Measurements from ENCODE around the gene PRR36. TPM values are rescaled to one million over a fixed set of nuclear protein-coding genes. Genes with fewer than 3 reads are reported as not detected.

PRR36 gene
- total RNA-seq, 1 experiment from 2014 or later = 12.9 TPM

- CTCF ChIA-PET = no interaction called here
- Histone ChIP-seq H3F3A (ENCODE audit: insufficient read depth, low read depth) (peaks cover 12% of the 10 kb centered on the region; the same call in 1 of the 2 replicates), H3K36me3 (ENCODE audit: low read depth) (0 out of 2 replicates have a peak, but pooled peaks cover 7% of the 10 kb centered on the region), H4K20me1 (ENCODE audit: insufficient read depth) (peaks cover 35% of the 10 kb centered on the region), H3K27ac (no peak overlapping the region), H3K4me1 (replicated peaks; ENCODE audit: insufficient read depth) (peaks cover 4% of the 10 kb centered on the region; the same call in 1 of the 2 replicates), H3K4me2 (no peak overlapping the region), H3K27me3 (ENCODE audit: insufficient read depth, low read depth) (peaks cover 19% of the 10 kb centered on the region), H3K79me2 (ENCODE audit: low read depth) (peaks cover under 1% of the 10 kb centered on the region; the same call in 1 of the 2 replicates), H3K9me3 (ENCODE audit: insufficient read depth, low read depth) (no peaks in the 10 kb centered on the region), H3K9me2 (ENCODE audit: insufficient read depth) (no peaks in the 10 kb centered on the region), H2AFZ (no peak overlapping the region), H3K4me3 (no peak overlapping the region)
- intact Hi-C loops (cut with micrococcal nuclease; ENCODE audit: unreplicated experiment) = no loop called here
- DNase-seq = no peak
- POLR2A ChIA-PET (ENCODE audit: unreplicated experiment) = no interaction called here
- BruUV-seq (replicated peaks) = no TSS peak
- no peak for TF ChIP-seq EZH2 (IDR thresholded peaks at IDR 0.05; ENCODE audit: low read depth)
- TF ChIP-seq, protein P1, sequence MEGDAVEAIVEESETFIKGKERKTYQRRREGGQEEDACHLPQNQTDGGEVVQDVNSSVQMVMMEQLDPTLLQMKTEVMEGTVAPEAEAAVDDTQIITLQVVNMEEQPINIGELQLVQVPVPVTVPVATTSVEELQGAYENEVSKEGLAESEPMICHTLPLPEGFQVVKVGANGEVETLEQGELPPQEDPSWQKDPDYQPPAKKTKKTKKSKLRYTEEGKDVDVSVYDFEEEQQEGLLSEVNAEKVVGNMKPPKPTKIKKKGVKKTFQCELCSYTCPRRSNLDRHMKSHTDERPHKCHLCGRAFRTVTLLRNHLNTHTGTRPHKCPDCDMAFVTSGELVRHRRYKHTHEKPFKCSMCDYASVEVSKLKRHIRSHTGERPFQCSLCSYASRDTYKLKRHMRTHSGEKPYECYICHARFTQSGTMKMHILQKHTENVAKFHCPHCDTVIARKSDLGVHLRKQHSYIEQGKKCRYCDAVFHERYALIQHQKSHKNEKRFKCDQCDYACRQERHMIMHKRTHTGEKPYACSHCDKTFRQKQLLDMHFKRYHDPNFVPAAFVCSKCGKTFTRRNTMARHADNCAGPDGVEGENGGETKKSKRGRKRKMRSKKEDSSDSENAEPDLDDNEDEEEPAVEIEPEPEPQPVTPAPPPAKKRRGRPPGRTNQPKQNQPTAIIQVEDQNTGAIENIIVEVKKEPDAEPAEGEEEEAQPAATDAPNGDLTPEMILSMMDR (conservative IDR thresholded peaks at IDR 0.05) = no peak
These were observed 38.7 kb upstream of the PRR36 start for GRCh38 chr19:7912697-7913564.

DNA sequence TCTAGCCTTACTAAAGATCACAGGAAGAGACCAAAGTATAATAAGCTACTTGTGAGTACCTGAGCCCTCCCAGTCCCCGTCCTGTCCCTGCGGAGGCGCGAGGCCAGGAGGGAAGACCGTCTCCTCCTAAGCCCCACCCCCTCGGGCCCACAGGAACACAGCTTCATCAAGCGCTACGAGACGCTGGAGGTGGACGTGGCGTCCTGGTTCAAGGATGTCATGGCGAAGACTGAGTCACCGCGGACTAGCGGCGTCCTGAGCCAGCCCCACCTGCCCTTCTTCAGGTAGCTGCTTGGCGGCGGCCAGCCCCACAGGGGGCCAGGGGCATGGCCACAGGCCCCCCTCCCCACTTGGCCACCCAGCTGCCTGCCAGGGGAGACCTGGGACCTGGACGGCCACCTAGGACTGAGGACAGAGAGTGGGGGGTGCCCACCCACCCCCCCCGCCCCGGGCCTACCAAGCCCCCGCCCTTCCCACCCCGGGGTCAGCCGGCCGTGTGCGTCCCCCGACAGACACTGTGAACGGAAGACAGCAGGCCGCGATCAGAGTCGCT, 38.0 kb upstream of the PRR36 start:
- CTCF ChIA-PET = no interaction called here
- H3K27me3 ChIP-seq (ENCODE audit: insufficient read depth, low read depth) = peaks cover 18% of the 10 kb centered on the region
- no peak for DNase-seq
- peaks cover 7% of the 10 kb centered on the region for H3K79me2 ChIP-seq (ENCODE audit: low read depth)
- peaks cover 40% of the 10 kb centered on the region for H4K20me1 ChIP-seq (ENCODE audit: insufficient read depth)
- POLR2A ChIA-PET (ENCODE audit: unreplicated experiment) = no interaction called here
- no peak overlapping the region for H3K4me3 ChIP-seq
- no peak overlapping the region for H3K4me2 ChIP-seq
- H3K36me3 ChIP-seq (ENCODE audit: low read depth) = 0 out of 2 replicates have a peak, but pooled peaks cover 7% of the 10 kb centered on the region
- H2AFZ ChIP-seq = no peak overlapping the region
- peaks cover 12% of the 10 kb centered on the region; the same call in 1 of the 2 replicates for H3F3A ChIP-seq (ENCODE audit: insufficient read depth, low read depth)
- no peak overlapping the region for H3K27ac ChIP-seq
- no peaks in the 10 kb centered on the region; the same call in 1 of the 2 replicates for H3K4me1 ChIP-seq (replicated peaks; ENCODE audit: insufficient read depth)
- no TSS peak for BruUV-seq (replicated peaks)
- no peaks in the 10 kb centered on the region for H3K9me2 ChIP-seq (ENCODE audit: insufficient read depth)
- no peaks in the 10 kb centered on the region for H3K9me3 ChIP-seq (ENCODE audit: insufficient read depth, low read depth)
- no peak for TF ChIP-seq EZH2 (IDR thresholded peaks at IDR 0.05; ENCODE audit: low read depth)
- TF ChIP-seq, protein P1 (conservative IDR thresholded peaks at IDR 0.05) = no peak
- intact Hi-C loops (cut with micrococcal nuclease; ENCODE audit: unreplicated experiment) = no loop called here

- intact Hi-C loops (cut with micrococcal nuclease; ENCODE audit: unreplicated experiment) = no loop called here
- peaks cover 8% of the 10 kb centered on the region; the same call in 1 of the 2 replicates for H3F3A ChIP-seq (ENCODE audit: insufficient read depth, low read depth)
- H3K4me2 ChIP-seq = no peak overlapping the region
- peaks cover 46% of the 10 kb centered on the region for H4K20me1 ChIP-seq (ENCODE audit: insufficient read depth)
- H3K9me3 ChIP-seq (ENCODE audit: insufficient read depth, low read depth) = no peaks in the 10 kb centered on the region
- BruUV-seq (replicated peaks) = no TSS peak
- H2AFZ ChIP-seq = no peak overlapping the region
- 0 out of 2 replicates have a peak, but pooled peaks cover 7% of the 10 kb centered on the region for H3K36me3 ChIP-seq (ENCODE audit: low read depth)
- POLR2A ChIA-PET (ENCODE audit: unreplicated experiment) = no interaction called here
- no peak for TF ChIP-seq EZH2 (IDR thresholded peaks at IDR 0.05; ENCODE audit: low read depth)
- TF ChIP-seq, protein P1 (conservative IDR thresholded peaks at IDR 0.05) = no peak
- CTCF ChIA-PET = no interaction called here
- H3K27ac ChIP-seq = no peak overlapping the region
- no peaks in the 10 kb centered on the region for H3K9me2 ChIP-seq (ENCODE audit: insufficient read depth)
- no peak for DNase-seq
- H3K27me3 ChIP-seq (ENCODE audit: insufficient read depth, low read depth) = peaks cover 12% of the 10 kb centered on the region; the same call in 1 of the 2 replicates
- H3K4me1 ChIP-seq (replicated peaks; ENCODE audit: insufficient read depth) = no peaks in the 10 kb centered on the region; the same call in 1 of the 2 replicates
- H3K4me3 ChIP-seq = no peak overlapping the region
- peaks cover 13% of the 10 kb centered on the region for H3K79me2 ChIP-seq (ENCODE audit: low read depth)
These were observed 37.4 kb upstream of the PRR36 start for GRCh38 chr19:7911508-7912143.
